Lower leg skin (tissue), 4 donors: ENCODE results near the gene ZMYM2. TPM values are rescaled to one million over a fixed set of nuclear protein-coding genes. Genes with fewer than 3 reads are reported as not detected.
A peak's percentile ranks its signal among the peaks of the same experiment; 100 is the strongest.

ENCODE experiments used
- DNase-seq, 2 donors: peaks; one replicate each; pipeline ENCODE4 v3.0.0-alpha.2; 2019; ENCODE audit warnings: low spot score in 2 of 2
- H3K4me3 ChIP-seq: fragments of 200-600 bp; sonication (generic); 2 replicates; pipeline ENCODE4 v1.5.1; 2017; ENCODE audit warnings: mild to moderate bottlenecking, low read depth; ENCODE audit not compliant: poor library complexity, severe bottlenecking
- POLR2A ChIP-seq, 2 donors: fragments of 450-650 bp; IDR thresholded peaks; one replicate each; pipeline ENCODE4 v1.6.1; 2016 to 2017; ENCODE audit warnings: antibody characterized with exemption in 2 of 2, mild to moderate bottlenecking in 1 of 2, moderate library complexity in 1 of 2
- WGBS, 2 donors: methylation state at CpG; one replicate each; pipeline ENCODE4 v1.1.5; 2018; 5-methylcytosine and 5-hydroxymethylcytosine counted together
- intact Hi-C: fragments of 100-400 bp; cut with DNase I; formaldehyde crosslinking; loops from one replicate; pipeline ENCODE4 v1.15.0; 2023; ENCODE audit warnings: low total_unique reads
- total RNA-seq, 4 donors: library from RNA; depleted of rRNA; stranded (reverse); fragments of >200 nt; gene quantifications; one replicate each; pipeline ENCODE4 v1.1.0, GENCODE V29; 2016
- TF ChIP-seq, protein P1 (sequence below), 3 donors: fragments of 450-650 bp; IDR thresholded peaks; one replicate each; pipeline ENCODE4 v1.5.1; 2016; ENCODE audit warnings: antibody characterized with exemption in 3 of 3, mild to moderate bottlenecking in 3 of 3, moderate library complexity in 2 of 3

The ZMYM2 gene
- total RNA-seq, 4 donors from 2014 or later, result 37.5 to 58.2 (median 49.5) TPM

GRCh38 chr13:20125129-20125782, 166.7 kb downstream of the ZMYM2 start:
- 6 to 15% methylated on average over 4 of the region's 4 CpGs for WGBS, 2 donors
- peak in 1 of 2 donors; percentile 63 for DNase-seq
- no peak for TF ChIP-seq POLR2A (IDR thresholded peaks at IDR 0.05)
- TF ChIP-seq, protein P1, sequence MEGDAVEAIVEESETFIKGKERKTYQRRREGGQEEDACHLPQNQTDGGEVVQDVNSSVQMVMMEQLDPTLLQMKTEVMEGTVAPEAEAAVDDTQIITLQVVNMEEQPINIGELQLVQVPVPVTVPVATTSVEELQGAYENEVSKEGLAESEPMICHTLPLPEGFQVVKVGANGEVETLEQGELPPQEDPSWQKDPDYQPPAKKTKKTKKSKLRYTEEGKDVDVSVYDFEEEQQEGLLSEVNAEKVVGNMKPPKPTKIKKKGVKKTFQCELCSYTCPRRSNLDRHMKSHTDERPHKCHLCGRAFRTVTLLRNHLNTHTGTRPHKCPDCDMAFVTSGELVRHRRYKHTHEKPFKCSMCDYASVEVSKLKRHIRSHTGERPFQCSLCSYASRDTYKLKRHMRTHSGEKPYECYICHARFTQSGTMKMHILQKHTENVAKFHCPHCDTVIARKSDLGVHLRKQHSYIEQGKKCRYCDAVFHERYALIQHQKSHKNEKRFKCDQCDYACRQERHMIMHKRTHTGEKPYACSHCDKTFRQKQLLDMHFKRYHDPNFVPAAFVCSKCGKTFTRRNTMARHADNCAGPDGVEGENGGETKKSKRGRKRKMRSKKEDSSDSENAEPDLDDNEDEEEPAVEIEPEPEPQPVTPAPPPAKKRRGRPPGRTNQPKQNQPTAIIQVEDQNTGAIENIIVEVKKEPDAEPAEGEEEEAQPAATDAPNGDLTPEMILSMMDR (IDR thresholded peaks at IDR 0.05), result no peak
- intact Hi-C loops, result no loop called here
- no peak overlapping the region for H3K4me3 ChIP-seq

DNA sequence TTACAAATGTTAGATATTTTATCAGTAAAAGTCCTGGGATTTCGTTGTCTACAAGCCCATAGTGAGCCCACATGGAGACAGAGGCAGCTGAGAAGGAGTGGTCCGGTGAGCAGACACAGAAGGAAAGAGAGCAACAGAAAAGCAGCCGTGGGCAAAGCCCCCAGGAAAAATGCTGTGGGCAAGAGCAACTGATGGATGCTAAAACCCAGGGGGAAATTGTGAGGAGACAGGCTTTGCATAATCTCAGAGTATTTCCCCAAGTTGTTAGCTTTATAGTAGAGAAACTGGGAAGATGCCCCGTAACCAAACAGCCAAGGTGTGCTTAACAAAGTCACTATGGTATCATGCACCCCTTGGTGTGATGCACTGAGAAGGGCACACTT, 167.2 kb downstream of the ZMYM2 start:
- 62 to 67% methylated on average over 4 of the region's 4 CpGs for WGBS, 2 donors
- TF ChIP-seq, protein P1 (IDR thresholded peaks at IDR 0.05), result no peak
- TF ChIP-seq POLR2A (IDR thresholded peaks at IDR 0.05), result no peak
- peak in 1 of 2 donors; percentile 56 for DNase-seq
- no peak overlapping the region for H3K4me3 ChIP-seq
- intact Hi-C loops, result no loop called here

- no peak for TF ChIP-seq POLR2A (IDR thresholded peaks at IDR 0.05)
- TF ChIP-seq, protein P1 (IDR thresholded peaks at IDR 0.05), result no peak
- peak in 1 of 2 donors; percentile 40 for DNase-seq
- intact Hi-C loops, result no loop called here
- WGBS, 2 donors, result 74 to 79% methylated on average over 16 of the region's 16 CpGs
- no peak overlapping the region for H3K4me3 ChIP-seq
These were observed 168.2 kb downstream of the ZMYM2 start for GRCh38 chr13:20126541-20127261.

DNA sequence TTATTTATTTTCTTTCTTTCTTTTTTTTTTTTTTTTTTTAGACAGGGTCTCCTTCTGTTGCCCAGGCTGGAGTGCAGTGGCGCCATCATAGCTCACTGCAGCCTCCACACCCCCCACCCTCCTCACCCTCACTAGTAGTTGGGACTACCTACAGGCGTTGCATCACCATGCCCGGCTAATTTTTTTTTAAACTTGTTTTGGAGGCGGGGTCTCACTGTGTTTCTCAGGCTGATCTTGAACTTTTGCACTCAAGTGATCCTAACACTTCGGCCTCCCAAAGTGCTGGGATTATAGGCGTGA, 168.7 kb downstream of the ZMYM2 start:
- no peak for DNase-seq
- no peak for TF ChIP-seq POLR2A (IDR thresholded peaks at IDR 0.05)
- TF ChIP-seq, protein P1 (IDR thresholded peaks at IDR 0.05), result no peak
- 17 to 28% methylated on average over 6 of the region's 6 CpGs for WGBS, 2 donors
- H3K4me3 ChIP-seq, result no peak overlapping the region
- intact Hi-C loops, result no loop called here

- intact Hi-C loops, result no loop called here
- DNase-seq, result peak; percentile 36 to 92
These were observed 169.3 kb downstream of the ZMYM2 start for GRCh38 chr13:20127562-20128458.

More at GRCh38 chr13:20127562-20128458, 169.3 kb downstream of the ZMYM2 start:
- 0 to 2% methylated on average over 33 to 51 of the region's 82 CpGs for WGBS, 2 donors
- H3K4me3 ChIP-seq, result peak overlapping the region; percentile 27
- TF ChIP-seq, protein P1 (IDR thresholded peaks at IDR 0.05), result peak in 1 of 3 donors; percentile 22
- no peak for TF ChIP-seq POLR2A (IDR thresholded peaks at IDR 0.05)
